ENCODE measurements around the gene TXK.

GRCh38 chr4:48105230-48105629 is 28.8 kb downstream of the TXK start:
- TF ChIP-seq, protein P1, sequence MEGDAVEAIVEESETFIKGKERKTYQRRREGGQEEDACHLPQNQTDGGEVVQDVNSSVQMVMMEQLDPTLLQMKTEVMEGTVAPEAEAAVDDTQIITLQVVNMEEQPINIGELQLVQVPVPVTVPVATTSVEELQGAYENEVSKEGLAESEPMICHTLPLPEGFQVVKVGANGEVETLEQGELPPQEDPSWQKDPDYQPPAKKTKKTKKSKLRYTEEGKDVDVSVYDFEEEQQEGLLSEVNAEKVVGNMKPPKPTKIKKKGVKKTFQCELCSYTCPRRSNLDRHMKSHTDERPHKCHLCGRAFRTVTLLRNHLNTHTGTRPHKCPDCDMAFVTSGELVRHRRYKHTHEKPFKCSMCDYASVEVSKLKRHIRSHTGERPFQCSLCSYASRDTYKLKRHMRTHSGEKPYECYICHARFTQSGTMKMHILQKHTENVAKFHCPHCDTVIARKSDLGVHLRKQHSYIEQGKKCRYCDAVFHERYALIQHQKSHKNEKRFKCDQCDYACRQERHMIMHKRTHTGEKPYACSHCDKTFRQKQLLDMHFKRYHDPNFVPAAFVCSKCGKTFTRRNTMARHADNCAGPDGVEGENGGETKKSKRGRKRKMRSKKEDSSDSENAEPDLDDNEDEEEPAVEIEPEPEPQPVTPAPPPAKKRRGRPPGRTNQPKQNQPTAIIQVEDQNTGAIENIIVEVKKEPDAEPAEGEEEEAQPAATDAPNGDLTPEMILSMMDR (conservative IDR thresholded peaks at IDR 0.05; ENCODE audit: low read depth, low read length), result no peak
- TF ChIP-seq EZH2 (IDR thresholded peaks at IDR 0.05; ENCODE audit: borderline replicate concordance, low read depth, low read length, poor library complexity, severe bottlenecking), result no peak
